Measurements from ENCODE around the gene MMP24OS. TPM values are rescaled to one million over a fixed set of nuclear protein-coding genes. Genes with fewer than 3 reads are reported as not detected.

MMP24OS gene
- polyA plus RNA-seq, 12 donors: 15.5 to 99.2 (median 21.3) TPM; not detected in 1

DNA sequence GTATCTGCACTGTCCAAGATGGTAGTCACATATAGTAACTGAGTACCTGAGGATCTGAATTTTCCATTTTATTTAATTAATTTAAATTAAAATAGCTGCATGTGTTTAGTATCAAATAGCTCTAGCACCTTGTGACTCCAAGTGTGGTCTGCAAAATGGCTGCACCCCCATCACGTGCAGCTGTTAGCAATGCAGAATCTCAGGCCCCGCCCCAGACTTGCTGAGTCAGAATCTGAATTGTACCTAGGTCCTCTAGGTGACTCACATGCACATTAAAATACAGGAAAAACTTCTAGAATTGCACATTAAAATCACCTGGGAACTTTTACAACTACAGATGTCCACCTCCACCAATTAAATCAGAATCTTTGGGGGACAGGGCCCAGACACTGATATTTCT, 33.5 kb upstream of the MMP24OS start:
- DNase-seq: no peak

DNA sequence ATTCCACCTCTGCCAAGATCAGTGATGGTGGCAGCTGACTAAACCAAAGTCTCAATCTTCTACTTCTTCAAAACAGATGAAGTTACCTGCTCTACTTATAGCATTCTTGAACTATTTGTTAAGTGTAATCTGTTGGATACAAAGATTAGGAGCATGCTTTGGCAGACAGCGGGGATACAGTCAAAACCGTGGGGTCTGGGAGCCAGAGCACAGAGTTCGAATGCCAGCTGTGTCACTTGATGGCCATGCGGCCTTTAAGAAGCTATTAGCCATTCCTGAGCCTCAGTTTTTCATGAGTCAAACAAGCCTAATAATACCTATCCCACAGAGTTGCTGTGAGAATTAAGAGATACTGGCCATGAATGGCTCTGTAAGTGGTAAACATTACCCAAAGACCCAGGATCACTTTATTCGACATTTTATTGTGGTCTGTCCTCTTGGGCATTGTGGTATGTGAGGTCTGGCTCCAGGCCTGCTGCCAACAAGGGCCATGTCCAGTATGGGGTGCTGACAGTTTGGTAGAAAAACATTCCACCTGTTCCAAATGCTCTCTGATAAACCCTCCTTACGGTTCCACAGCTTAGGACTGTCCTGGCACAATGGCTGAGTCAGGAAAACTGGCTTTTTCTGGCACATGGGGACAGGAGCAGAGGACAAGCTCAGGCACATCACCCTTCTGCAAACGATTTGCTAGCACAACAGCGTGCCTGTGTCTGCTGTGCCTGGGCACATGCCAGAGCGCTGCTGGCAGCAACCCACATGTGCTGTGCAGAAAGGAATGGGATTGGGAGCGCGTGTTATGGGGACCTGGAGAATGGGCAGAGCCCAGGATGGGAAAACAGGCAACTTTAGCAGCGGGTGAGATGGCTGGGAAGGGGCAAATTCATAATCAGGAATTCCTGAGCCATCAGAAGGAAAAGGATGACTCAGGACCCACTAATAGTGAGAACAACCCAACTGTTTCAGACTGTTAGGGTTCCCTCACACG, 30.0 kb upstream of the MMP24OS start:
- no peak for DNase-seq

DNA sequence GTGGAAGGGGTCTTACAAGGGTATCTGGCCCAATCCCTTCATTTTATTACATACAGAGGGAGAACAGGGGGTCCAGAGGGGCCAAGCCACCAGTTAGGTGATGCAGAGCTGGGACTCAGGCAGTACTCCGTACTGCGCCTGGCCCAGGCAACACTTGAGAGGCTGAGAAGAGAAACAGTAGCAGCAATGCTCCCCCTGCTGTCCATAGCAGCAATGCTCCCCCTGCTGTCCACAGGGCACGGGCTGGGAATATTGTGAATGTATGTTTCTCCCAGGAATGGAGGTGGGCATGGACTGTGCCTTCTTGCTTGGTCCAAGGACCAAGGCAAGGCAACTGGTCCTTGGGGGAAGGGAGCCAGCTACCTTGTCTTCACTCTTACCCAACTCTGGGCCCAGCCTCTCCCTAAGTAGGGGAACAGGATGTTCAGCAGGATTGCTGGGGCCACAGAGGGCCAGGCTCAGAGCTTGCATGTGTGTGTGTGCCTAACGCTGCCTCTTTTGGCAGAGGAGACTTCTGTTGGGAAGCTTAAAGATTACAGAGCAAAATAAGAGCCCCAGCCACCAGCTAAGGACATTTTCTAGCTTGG, 29.1 kb upstream of the MMP24OS start:
- DNase-seq: no peak

DNA sequence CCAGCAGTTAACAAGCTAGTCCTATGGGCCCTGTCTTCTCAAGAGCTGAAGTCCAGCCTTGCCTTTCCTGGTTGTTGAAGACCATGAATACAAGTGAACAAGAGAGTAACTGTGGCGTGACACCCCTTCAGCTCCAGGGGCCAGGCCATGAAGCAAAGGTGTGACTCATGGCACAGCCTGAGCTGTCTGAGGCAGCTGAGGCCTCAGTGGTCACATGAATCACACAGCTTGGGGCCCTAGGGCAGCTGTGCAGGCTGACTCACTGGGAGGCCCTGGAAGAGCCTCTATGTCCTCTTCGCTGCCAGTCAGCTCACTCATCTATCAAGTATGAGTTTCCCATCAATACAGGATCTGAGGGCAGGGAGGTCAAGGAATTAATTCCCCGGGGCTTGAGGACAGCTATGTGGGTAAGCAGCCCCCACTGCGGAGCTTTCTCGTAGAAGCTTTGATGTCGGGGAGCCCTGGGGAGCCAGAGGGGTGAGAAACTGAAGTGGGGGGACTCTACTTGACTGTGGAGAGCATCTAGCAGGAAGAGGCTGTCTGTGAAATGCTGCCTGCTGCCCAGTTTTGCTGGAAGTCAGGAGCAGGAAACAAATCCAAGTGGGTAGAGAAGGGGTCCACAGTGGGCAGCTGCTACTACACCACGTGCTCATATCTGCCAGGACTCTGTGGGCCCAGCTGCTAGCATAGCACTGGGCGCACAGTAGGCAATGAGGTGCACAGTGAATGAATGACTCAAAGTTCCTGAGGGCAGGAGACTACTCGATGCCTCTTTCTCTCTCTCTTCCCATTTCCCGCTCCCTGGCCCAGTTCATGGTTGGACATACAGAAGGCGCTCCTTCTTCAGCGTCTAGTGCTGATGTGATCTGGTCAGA, 28.0 kb upstream of the MMP24OS start:
- DNase-seq: no peak

DNA sequence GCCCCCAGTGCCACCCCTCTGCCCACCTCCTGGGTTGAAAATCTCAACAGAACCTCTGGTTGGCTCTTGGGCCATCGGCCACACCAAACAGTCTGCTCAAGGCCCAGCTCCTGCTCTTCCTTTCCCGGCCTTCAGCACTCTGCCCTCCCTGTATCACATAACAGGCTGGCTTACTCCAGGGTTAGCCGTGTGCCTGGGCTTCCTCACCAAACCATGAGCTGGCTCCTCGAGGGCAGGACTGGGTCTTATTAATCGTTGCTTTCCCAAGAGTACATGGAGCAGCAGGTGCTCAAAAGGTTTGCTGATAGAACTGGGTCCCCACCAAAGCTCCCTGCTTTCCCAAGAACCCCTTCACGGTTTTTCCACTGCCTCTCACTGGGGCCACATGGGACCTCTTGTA, 27.0 kb upstream of the MMP24OS start:
- no peak for DNase-seq

DNA sequence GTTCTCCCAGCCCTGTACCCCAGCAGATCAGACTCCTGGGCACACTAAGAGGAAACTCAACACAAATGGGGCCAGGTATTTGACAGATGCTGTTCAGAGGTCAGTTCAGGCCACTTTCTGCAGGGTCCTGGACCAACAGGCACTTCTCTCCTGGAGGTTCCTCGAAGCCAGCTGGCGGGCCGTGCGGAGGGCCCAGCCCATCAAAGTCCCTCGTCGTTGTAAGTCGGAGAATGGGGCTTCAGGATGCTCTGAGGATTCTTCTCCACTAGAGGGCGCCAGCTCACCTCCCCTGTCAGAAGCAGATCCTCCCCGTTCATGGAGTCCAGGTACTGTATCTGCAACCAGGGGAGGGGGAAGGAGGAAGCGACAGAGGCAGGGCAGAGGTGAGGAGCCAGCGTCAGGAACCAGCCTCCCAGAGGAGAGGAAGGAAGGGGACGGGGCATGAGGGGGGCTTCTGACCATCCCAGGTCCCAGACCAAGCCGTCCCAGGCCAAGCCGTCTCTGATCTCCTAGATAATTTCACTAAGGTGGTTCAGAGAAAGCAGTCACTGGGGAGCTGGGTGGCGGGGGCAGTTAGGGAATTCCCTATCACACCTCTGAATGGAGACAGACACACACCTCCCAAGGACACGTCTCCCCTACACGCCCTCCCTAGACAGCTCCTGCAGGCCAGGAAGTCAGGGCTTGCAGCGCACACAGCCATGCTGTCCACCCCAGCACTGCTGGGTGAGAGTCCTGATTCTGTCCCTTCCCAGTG, 26.0 kb upstream of the MMP24OS start:
- peak; percentile 77 for DNase-seq

DNA sequence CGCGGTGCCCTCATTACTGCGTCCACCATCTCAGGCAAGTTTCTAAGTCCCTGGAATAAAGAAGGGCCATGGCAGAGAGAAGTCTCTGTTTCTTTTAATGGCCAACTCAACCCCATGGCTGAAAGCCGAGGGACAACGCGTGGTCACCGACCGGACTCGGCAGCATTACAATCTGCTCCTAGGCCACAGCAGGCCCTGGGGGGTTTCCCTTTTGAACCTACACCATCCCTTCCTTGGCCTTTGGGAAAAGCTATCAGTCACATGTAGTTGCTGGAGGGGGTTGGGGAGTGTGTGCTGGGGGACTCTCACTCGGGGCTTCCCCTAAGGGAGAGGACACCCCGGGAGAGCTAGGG, 25.4 kb upstream of the MMP24OS start:
- DNase-seq: no peak

DNA sequence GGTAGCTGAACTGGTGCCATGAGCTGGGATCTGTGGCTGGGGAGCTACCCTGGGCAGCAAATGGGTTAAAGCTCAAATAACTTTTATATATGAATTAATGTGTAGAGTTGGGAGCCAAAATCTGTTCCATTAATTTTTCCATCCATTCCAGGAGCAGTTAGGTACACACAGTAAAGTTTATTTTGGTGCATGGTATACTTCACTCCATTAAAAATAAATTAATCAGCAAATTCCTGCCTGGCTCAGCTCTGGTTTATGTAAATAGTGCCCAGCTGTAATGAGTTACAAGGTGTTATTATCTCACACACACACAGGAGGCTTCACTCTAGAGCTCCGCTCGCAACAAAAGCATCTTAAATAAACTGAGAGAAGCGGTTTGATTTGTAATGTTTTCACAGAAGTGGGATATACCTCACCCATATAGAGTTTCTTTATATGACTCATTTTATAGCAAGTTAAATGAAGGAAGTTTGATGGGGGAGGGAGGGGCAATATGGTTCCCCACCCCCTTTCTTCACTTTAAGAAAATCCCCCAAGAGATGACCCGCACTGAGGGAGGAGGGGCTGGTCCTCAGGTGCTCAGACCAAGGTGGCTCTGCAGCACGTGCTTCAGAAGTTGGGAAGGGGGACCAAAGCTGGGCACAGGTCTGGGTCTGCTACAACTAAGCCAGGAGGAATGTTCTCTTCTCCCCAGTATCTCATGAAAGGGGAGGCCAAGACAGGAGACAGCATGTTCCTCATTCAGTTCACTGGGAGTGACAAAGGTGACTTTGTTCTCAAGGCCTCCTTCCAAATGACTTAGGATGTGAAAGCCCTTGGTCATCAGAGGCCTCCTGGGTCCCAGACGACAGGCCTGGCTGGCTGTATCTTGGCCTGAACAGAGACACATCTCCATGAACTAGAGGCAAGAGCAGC, 24.8 kb upstream of the MMP24OS start:
- no peak for DNase-seq

DNA sequence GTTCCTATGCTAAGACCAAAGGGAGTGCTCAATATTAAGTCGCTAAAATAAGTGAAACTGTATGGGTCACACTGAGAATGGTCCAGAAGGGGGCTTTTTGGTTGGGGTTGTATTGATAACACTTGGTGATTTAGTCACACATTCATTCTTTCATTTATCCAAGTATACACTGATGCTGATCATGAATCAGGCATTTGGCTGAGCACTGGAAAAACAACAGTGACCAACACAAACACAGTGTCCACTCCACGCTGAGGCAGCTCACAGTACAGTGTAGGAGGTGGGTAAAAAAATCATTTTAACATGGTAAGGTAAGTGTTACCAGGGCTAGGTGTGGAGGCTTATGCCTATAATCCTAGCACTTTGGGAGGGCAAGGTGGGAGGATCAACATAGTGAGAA, 23.5 kb upstream of the MMP24OS start:
- DNase-seq: no peak

DNA sequence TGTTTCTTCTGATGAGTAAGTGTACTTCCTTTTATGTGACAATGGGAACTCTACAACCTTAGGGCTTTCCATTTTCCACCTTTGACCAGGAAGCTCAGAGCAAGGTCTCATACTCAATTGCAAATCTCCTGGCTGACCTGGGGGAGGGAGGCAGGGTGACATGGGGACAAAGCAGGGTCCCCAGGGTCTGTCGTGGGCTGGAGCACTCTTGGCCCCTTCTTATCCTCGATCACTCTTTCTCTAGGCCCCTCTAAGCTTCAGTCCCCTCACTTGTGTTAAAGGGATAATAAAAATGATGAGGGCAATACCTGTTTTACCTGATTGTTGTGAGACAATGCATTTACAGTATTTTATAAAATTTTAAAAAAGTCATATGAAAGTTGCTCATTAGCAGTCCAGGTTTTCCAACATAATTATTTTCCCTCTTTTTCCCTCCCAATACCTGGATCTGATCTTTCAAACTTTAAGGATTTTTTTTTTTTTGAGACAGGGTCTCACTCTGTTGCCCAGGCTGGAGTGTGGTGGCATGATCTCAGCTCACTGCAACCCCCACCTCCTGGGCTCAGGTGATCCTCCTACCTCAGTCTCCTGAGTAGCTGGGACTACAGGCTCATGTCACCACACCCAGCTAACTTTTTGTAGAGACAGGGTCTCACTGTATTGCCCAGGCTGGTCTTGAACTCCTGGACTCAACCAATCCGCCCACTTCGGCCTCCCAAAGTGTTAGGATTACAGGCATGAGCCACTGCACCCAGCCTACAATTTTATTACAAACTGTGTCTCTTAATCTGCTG, 22.7 kb upstream of the MMP24OS start:
- no peak for DNase-seq

DNA sequence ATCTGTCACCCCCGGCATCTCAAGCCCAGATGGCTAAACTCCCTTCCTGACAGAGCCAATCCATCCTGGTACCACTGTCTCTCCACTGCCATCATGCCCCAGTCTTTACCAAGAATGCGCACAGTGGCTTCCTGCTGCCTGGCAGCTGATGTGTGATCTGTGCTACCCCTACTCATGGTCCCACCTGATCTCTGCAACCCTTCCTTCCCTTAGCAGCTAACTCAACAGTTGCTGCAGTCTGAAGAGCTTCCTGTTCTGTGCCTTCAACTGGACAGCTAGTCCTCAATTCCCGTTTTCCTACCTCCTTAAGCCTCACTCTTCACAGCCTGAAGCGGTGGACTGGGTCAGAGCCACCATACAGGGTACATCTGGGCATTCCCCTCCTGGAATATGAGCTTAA, 21.9 kb upstream of the MMP24OS start:
- no peak for DNase-seq

DNA sequence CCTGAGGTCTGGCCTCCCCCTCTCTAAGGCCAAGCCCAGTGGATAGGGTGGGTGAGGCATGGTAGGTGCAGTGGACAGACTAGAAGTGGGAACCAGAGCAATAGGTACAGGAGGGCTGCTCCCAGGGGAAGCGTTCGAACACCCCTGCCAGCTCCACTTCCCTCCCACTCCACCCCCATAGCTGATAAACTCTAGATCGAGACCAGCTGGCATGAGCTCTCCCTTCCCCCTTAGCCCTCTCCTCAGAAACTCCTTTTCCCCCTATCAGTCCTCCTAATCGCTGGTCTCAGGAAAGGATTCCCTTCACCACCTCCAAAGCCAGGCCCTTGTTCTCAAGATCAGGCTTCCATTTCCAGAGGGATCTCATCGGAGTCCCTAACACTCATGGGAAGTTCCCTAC, 20.3 kb upstream of the MMP24OS start:
- DNase-seq: no peak

DNA sequence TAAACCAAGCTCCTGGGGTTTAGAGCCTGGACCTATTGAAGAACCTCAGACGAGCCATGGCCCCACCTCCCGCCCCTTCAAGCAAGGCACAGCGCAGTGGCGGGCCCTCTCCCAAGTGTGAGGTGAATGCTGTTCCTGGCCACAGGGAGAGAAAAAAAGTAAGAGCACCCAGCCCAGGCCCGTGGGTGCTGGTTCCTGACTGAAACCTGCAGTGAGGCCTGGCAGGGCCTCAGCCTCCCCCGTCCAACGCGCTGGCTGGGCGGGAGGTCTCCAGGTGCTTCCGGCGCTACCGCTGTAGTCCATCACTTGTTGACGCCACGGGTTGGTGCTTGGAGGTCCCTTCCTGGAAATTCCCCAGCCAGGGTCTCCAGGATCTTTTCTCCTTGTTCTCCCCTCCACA, 19.8 kb upstream of the MMP24OS start:
- DNase-seq: no peak

DNA sequence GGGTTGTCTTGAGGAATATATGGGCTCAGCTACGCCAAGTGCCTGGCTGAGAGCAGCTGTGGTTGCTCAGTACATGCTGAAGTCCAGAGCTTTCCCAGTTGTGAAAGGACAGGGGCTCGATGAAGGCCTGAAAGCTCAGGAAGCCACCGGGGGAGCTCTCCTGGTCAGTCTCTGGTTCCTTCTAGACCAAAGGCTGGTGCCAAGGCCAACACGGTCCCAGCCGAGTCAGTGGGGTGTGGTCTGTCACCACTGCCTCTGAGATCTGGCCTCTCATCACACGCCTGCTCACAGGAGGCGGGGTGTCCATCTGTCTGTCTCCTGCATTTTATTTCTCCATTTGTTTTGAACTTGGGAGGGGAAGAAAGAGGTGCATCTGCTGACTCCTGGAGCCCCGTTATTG, 19.2 kb upstream of the MMP24OS start:
- no peak for DNase-seq

DNA sequence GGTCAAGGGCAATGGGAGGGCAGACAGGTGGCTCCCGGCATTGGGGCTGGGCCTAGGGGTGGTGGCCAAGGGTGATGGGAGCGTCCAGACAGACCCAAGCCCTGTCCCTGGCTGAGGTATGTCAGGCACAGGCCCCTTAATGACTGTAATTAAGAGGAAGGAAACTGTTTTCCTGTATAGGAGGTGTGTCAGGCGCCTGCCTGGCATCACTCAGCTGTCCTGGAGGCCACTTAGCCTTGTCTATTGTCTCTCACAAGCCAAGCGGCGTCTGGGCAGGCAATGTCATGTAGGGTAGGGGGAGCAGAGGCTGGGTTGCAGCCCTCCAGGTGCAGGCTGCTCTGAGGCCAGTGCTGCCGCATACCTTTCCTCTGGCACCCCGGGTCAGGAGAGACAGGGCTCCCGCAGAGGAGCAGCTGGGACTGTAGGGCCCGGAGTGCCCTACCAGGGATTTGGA, 18.2 kb upstream of the MMP24OS start:
- DNase-seq: no peak

DNA sequence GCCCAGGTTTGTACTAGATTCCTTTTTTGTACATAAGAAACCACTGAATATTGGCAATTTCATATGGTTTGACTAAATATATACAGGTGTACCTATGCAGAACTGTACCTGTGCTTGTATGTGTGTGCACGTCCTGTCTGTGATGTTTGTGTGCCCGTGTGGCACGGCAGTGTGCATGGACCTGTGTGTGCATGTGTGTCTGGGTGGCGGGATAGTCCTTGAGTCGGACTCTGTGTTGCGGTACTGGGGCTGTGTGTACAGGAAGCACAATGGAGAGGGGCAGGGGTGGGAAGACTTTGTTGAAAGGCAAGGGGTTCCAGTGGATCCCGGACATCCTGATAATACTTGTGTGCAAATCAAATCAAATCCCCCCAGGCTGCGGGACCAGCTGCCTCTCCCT, 17.8 kb upstream of the MMP24OS start:
- no peak for DNase-seq

DNA sequence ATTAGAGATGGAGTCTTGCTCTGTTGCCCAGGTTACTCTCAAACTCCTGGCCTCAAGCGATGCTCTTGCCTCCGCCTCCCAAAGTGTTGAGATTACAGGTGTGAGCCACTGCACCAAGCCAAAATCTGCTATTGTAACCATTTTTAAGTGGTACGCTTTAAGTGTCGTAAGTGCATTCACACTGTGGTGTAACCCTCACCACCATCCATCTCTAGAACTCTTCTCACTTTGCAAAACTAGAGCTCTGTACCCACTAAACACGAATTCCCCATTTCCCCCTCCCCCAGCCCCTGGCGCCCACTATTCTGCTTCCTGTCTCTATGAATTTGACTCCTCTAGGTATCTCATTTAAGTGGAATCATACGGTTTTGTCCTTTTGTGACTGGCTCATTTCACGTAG, 17.1 kb upstream of the MMP24OS start:
- DNase-seq: no peak

DNA sequence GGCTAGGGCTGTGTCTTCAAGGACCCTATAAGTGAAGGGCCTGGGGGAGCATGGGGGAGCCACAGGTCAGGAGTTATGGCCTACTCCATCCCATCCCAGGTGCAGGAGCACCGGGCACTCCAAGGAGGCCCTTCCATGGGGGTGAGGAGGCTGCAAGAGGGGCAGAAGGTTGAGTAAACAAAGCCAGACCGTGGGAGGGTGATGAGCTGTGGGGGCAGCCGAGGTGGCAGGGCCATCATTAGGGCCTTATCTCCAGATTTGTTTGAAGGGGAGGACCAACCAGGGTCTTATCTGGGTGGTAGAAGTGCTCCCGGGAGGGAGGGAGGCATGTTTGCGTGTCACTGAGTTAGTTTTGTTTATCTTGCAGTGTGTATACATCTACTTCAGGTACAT, 16.4 kb upstream of the MMP24OS start:
- DNase-seq: no peak

Data from muscle of arm (tissue), 12 donors.